ENCODE measurements around the gene ABCC10.

ABCC10 gene

GRCh38 chr6:43468240-43468639 lies 40.9 kb downstream of the ABCC10 start:
- no peak for TF ChIP-seq CTCF (IDR thresholded peaks at IDR 0.05; ENCODE audit: low read depth, low read length, missing control alignments)
- H3K4me3 ChIP-seq (replicated peaks; ENCODE audit: low read depth, low read length), result no peak overlapping the region
- DNase-seq (ENCODE audit: extremely low read depth, low read depth), result no peak

- TF ChIP-seq CTCF (IDR thresholded peaks at IDR 0.05; ENCODE audit: low read depth, low read length, missing control alignments), result no peak
- H3K4me3 ChIP-seq (replicated peaks; ENCODE audit: low read depth, low read length), result no peak overlapping the region
- DNase-seq (ENCODE audit: extremely low read depth, low read depth), result no peak
These were observed 41.7 kb downstream of the ABCC10 start for GRCh38 chr6:43468748-43469681.

- no peak overlapping the region for H3K4me3 ChIP-seq (replicated peaks; ENCODE audit: low read depth, low read length)
- no peak for DNase-seq (ENCODE audit: extremely low read depth, low read depth)
- TF ChIP-seq CTCF (IDR thresholded peaks at IDR 0.05; ENCODE audit: low read depth, low read length, missing control alignments), result no peak
These were observed 42.6 kb downstream of the ABCC10 start for GRCh38 chr6:43469947-43470346.

- TF ChIP-seq CTCF (IDR thresholded peaks at IDR 0.05; ENCODE audit: low read depth, low read length, missing control alignments), result no peak
- DNase-seq (ENCODE audit: extremely low read depth, low read depth), result no peak
These were observed 44.1 kb downstream of the ABCC10 start for GRCh38 chr6:43471399-43471798.

GRCh38 chr6:43472515-43472914 lies 45.2 kb downstream of the ABCC10 start:
- no peak overlapping the region for H3K4me3 ChIP-seq (replicated peaks; ENCODE audit: low read depth, low read length)
- TF ChIP-seq CTCF (IDR thresholded peaks at IDR 0.05; ENCODE audit: low read depth, low read length, missing control alignments), result no peak
- no peak for DNase-seq (ENCODE audit: extremely low read depth, low read depth)

More at GRCh38 chr6:43471399-43471798, 44.1 kb downstream of the ABCC10 start:
- no peak overlapping the region for H3K4me3 ChIP-seq (replicated peaks; ENCODE audit: low read depth, low read length)

GRCh38 chr6:43475516-43475915 lies 48.2 kb downstream of the ABCC10 start:
- no peak overlapping the region for H3K4me3 ChIP-seq (replicated peaks; ENCODE audit: low read depth, low read length)
- TF ChIP-seq CTCF (IDR thresholded peaks at IDR 0.05; ENCODE audit: low read depth, low read length, missing control alignments), result no peak
- no peak for DNase-seq (ENCODE audit: extremely low read depth, low read depth)
